HPDE6-E6E7 (cell line): Measurements from ENCODE around the gene KBTBD8.

ENCODE experiments used
- DNase-seq: peaks from one replicate; pipeline ENCODE4 v3.0.0; 2011; ENCODE audit warnings: missing footprints; ENCODE audit errors: extremely low spot score

KBTBD8 gene, protein sequence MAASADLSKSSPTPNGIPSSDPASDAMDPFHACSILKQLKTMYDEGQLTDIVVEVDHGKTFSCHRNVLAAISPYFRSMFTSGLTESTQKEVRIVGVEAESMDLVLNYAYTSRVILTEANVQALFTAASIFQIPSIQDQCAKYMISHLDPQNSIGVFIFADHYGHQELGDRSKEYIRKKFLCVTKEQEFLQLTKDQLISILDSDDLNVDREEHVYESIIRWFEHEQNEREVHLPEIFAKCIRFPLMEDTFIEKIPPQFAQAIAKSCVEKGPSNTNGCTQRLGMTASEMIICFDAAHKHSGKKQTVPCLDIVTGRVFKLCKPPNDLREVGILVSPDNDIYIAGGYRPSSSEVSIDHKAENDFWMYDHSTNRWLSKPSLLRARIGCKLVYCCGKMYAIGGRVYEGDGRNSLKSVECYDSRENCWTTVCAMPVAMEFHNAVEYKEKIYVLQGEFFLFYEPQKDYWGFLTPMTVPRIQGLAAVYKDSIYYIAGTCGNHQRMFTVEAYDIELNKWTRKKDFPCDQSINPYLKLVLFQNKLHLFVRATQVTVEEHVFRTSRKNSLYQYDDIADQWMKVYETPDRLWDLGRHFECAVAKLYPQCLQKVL

DNA sequence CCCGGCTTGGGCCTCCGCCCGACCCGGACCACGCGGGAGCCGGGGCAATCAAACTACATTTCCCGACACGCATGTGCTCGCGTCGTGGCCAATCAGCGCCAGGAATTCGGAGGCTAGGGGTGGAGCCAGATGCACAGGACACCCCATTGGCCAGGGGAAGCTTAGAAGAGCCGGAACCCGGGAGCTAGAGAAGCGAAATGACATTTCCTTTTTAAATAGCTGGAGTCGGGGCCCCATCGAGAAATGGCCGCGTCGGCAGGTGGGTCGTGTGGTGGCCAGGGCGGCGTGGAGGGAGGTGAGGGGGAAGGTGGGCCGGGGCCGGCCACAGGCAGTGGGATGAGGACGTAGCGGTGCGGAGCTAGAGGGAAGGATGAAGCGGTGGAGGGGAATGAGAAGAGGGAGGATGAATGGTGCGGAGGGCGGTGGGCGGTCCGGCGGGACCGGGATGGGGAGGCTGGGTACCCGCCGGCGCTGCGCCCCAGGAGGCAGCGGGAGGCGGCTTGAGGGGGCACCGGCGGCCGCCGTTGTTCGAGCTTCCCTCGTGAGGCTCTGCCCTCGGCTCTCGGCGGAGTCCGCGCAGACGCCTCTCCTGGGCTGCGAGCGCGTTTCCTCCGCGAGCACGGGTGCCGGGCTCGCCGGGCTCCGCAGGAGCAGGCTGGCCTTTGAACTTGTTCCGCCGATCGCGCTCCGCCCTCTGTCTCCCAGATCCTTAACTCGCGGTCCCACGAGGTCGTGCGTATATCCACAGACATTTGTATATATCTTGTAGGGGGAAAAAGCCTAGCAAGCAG lies at the start of gene KBTBD8:
TSS of gene KBTBD8 (plus strand) at position 195 of the 791 bp plus-strand sequence. CDS start at position 244, 49 bp downstream.
- DNase-seq: peak; percentile 73

DNA sequence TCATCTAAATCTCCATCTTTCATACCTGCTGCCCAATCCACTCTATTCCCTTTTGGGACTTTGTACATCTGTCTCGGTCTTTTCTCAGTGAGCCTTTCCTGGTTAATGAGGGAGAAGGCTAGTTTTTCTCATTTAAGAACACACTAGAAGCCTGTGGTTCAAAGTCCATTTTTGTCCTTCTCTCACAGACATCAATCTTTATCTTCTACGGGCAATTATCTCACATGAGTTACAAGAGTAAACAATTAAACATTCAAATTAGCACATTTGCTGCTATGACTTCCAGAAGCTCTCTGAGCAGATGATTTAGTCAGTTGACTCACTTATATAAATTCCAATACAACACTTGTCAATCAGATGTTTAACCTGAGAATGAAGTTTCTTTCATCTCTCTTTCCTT lies 49.3 kb upstream of the KBTBD8 start:
- DNase-seq: no peak

DNA sequence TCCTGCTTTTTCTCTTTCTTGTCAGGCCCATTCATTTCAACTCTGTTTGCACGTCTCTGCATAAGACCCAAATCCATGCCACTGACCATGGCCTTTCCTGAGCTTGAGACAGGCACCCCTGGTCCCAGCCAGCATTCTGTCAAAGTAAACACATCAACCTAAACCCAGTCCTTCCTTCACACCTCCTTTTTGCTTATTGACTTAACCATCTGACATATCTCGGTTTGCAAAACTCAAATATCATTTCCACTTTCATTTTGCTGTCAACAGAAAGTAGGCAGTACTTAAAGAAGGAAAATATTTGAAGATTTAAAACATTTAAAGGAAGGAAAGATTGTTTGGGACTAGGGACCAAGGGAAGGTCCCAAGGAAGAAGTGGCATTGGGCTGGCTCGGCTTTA lies 48.2 kb upstream of the KBTBD8 start:
- DNase-seq: no peak

DNA sequence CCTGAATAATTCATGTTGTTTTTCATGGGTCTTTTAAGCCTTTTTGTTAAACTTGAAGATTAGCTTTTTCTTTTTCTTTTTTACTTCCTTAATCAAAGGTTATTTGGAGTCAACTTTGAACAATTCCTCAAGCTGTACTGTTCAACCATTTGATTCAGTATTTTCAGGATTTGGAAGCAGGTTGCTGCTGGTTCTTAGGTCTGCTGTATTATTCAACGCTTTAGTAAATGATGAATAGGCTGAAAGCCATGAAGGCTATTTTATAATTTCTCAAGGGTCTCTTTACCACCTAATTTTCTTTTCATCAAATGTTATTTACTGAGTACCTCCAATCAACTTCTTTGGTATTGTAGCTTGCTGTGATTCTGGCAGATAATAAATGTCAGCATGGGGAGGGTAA lies 45.8 kb upstream of the KBTBD8 start:
- DNase-seq: no peak

DNA sequence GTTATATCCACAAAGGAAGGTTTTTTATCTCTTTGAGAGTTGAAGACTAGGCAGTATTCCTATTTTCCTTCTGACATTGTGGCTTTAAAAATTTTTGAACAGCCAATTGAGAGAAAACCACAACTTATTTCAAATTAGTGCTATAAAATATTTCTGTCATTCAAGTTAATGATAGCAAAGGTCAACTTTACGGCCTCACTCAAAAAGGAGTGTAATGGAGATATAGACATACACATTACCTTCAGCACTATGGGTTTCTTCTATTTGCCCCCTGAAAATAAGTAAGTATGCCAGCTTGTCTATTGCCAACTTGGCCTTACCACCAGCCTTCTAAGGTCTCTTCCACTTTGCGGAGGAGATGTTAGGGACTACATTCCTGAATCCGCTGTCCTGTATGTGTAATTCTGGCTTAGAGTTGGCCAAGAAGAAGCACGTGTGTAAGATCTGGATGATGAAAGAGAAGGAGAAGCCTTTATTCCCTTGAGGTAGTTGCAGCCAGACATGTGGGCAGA lies 44.1 kb upstream of the KBTBD8 start:
- DNase-seq: no peak

DNA sequence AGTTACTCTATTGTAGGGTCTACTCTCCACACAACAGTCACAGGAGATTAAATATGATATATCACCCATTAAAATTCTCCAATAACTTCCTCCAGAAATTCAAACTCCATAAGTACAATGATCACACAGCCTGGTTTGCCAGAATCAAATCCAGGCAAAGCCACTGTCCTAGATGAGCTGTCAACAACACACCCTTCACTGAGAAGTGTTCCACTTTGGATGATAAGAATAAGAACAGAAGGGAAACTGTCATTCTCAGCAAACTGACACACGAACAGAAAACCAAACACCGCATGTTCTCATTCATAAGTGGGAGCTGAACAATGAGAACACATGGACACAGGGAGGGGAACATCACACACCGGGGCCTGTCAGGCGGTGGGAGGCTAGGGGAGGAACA lies 41.4 kb upstream of the KBTBD8 start:
- DNase-seq: no peak

DNA sequence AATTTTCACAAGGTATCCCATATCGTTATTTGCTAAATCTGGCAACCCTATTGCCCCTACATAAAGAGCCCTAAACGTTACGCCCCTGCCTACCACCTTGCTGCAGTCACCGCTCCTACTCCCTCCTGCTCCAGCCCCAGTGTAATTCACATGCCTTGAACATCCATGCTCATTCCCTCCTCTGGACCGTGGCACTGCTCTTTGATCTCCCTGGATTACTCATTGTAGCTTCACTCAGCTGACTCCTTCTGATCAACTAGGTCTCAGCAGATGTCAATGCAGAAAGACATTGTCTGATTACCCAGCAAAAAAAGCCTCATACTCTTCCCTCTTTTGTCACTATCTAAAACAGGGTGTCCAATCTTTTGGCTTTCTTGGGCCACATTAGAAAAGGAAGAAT lies 40.7 kb upstream of the KBTBD8 start:
- no peak for DNase-seq

DNA sequence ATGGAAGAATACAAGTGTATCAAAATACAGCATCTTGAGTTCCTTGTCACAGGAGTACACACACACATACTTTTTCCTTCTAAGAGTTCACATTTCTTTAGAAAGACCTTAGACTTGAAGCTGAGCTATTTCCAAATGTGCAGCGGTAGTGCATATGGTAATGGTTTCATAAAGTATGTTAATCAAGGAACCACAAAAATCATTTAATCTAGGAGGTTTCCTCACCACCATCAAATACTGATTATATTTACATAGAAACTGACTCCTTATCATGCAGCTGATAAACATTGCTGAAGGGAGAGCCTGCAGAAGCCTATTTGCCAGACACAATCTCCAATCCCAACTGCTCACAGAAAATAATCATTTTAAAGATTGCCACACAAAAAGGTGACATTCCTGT lies 40.0 kb upstream of the KBTBD8 start:
- DNase-seq: no peak

DNA sequence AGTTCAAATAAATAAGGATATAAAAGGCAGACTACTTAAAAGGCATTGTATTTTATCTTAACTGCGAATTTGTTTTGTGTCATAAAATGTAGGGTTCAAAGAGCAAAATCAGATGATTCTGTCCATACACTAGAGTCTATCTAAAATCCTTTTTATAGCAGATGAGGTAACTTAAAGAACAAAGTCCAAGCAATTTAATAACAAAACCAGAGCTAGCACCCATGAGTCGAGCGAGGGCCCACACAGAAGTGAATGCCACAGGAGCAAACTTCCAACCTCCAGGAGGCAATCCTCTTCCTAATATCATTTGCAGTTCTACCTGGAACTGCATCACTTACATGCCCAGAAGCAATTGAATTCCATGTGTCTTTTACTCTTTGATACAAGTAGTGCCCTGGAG lies 35.4 kb upstream of the KBTBD8 start:
- no peak for DNase-seq

DNA sequence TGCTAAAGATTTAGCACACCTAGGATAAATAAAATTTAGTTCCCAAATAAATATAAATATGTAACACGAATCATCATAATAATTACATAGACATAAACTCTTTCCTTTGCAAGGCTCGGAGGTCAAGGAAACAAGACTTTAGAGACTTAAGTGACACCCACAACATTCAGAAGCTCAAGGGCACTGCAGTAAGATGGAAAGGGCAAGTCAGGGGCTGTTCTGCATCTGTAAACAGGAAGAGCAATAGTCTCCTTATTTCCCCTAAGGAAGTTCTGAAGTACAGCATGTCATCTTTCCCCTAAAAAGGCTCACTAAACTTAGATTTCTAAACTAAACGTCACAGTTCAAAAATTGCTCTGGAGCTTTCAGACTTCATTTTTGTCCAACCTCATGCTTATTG lies 26.9 kb upstream of the KBTBD8 start:
- DNase-seq: no peak

DNA sequence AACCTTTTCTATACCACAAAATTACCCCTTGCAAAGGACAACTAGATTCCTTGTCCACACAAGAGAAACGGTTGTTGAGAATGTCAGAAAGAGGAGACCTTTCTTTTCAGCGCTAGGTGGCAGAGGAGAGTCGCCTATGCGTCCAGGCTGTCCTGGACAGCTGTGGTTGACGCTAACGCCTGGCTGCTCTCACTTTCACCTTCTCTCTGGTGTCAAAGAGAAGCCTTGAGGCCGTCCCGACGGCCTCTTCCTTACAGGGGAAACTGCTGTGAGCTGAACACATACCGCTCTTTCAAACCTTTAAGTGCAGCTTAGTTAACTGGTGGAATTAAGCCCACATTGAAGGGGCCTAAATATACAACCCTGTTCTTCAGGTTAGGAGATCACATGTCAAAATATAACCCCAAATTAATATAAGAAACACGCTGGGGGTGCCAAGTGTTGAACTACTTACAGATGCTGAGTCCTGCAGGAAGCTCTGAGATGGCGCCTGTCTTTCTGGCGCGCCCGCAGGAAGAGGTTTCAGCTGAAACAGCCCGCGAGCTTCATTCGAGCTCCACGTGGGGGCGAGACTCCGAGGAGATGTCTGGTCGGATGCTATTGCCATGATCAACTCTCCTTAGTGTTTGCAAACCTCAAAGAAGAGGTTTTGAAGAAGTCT lies 26.1 kb upstream of the KBTBD8 start:
- DNase-seq: peak; percentile 36

DNA sequence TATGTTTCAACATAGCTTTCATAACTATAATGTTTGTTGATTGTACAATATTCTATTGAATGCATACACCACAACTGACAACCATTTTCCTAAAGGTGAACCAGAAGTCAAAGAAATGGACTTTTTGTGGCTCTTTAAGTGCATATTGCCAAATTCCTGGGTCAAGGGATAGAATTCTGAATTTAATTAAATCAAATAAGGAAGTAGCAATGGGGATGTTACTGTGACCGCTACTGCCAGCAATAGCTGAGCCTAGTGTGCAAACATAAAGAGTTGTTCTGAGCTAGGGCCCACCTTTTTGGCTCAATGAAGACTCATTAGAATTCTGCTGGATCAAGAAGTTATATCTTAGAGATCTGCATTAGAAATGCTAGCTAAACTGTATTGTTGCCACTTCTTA lies 17.3 kb upstream of the KBTBD8 start:
- no peak for DNase-seq

DNA sequence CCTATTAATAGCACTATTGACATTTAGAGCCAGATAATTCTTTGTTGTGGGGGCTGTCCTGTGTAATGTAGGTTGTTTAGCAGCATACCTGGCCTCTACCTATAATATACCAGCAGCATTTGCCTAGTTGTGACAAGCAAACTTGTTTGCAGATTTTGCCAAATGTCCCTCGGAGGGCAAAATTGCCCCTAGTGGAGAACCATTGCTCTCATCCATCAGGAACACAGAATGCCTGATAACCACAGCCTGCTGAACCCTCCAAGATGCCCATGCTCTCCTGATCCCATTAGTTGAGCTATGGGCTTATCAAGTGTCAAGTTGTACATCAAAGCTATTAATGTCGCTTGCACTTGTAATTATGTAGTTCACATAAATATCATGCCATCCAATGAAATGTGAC lies 15.0 kb upstream of the KBTBD8 start:
- DNase-seq: no peak

DNA sequence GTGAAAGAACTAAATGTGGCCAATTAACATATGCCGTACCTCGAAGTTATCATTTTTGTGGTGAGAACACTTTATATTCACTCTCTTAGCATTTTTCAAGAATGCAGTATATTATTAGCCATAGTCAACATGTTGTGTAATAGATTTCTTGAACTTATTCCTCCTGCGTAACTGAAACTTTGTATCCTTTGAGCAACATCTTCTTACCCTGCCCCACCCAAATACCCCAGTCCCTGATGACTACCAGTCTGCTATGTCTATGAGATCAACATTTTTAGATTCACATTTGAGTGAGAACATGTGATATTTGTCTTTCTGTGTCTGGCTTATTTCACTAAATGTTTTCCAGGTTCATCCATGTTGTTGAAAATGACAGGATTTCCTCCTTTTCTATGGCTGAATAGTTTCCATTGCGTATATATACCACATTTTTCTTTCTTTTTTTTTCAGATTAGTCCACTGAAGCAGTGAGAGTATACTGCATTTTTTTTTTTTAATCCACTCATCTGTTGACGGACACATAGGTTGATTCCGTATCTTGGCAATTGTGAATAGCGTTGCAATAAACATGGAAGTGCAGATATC lies 12.7 kb upstream of the KBTBD8 start:
- no peak for DNase-seq

DNA sequence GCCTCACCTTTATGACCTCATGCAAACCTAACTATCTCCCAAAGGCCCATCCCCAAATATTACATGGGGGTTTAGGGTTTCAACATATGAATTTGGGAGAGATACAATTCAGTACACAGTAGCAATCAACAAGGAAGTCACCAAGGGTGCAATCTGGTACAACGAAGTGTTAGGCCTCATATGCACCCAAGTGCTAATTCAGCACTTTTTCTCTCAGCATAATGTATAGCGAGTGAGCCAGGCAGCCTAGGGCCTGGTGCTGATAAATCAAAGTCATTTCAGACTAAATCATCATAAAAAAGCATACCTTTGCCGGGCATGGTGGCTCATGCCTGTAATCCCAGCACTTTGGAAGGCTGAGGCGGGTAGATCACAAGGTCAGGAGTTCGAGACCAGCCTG lies 11.7 kb upstream of the KBTBD8 start:
- DNase-seq: no peak

DNA sequence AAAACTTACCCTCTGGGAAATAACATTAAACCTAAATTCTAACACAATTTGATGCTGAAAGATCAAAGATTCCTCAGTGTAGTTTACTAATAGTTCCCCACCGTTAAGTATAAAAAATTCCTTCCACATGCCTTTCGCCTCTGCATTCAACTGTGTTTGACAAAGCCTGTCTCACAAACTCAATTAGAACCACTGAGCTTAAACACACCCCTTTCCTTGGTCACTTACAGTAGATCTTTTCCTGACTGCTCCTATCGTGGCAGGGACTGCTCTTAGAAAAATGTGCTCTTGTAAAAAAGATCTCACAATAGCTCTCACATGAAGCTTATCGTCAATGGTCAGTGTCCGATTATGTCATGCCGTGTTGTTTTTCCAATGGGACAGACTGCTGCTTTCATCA lies 8.9 kb upstream of the KBTBD8 start:
- no peak for DNase-seq

DNA sequence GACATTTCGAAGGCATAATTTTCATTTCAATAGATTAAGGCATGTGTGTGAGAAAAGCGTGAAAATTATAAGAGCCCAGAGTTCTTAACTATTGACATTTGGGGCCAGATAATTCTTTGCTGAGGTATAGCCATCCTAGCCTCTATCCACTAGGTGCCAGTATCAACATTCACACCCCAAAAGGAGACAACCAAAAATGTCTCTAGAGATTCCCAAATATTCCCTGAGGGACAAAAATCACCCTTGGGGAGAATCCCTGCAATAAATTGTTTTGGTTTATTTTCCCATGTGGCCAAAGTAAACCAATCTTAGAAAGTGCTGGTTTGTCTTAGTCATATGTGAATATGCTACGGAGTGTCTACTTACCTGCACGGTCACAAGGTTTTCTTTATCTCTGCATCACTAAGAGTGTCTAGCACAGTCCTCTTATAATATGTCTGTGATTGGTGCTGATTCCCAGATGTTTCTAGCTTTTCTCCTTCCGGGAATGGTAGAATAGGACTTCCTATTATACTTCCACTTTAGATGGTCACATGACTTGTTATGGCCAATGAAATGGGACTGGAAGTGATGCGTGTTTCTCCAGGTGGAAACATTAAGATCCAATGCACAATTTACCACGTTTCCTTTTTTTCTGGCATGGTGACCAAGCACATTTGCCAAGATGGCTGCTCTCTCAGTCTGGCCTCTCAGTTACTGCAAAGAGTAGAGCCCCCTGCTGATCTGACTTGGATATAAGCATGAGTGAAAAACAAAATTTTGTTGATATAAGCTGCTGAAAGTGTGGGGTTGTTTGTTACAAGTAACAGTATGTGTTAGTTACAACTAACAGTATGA lies 8.0 kb upstream of the KBTBD8 start:
- no peak for DNase-seq

DNA sequence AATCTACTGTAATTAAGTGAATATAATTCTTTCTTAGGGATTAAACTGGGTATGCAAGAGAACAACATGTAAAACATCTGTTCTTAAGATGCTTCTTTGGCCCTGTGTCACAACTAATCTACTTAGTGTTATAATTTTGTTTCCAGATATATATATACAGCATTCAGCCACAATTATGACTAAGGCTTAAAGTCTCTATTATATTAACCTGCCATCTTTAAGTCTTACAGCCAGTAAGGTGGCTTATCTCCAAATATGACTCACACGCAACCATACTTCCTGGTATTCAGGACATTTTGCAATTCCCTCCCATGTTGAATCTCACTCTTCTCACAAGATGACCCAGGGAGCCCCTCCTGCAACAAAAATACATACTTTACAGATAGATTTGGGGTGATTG lies 6.6 kb upstream of the KBTBD8 start:
- DNase-seq: peak; percentile 11

DNA sequence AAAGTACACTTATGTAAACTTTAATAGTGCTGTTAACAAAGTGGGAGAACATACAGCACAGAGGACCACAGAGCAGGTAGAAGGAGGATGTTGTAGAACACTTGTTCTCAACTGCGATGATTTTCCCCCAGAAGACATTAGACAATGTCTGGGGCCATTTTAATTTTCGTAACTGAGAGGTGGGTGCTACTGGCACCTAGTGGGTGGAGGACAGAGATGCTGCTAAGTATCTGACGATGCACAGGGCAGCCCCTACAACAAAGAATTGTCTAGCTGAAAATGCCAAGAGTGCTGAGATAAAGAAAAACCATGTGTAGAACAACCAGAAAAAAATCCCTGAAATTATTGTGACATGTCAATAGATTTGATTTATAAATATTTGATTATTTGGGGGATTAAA lies 5.0 kb upstream of the KBTBD8 start:
- no peak for DNase-seq

DNA sequence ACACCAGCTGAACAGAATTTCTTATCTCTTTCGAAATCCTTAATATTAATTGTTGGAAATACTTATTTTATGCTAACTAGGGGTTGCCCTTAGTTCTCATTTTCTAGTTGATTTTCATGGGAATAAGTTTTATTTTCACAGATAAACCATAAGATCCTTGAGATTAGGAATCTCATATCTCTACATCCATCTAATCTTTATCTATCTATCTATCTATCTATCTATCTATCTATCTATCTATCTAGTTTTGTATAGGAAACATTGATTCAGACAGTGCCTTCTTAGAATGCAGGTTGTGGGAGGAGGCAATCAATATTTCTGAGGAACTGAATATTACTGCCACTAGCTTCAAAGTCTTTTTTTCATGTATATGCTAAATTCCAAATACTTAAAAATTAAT lies 3.5 kb upstream of the KBTBD8 start:
- DNase-seq: no peak

DNA sequence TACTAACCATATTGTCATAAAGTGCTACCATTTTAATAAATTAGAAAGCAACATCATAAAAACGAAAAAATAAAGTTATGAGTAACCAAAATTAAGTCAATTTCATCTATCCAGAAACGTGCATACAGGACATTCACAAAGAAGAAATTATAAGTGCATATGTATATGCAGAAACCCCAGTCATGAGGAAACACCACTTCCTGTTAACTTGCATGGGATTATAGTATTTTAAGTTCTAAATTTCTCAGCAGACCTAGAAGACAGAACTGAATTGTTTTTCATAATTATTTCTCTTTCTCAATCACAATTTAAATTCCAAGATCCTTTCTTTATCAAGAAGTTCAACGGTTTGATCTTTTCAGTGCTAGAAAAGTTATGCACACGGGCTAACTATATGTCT lies 1.4 kb upstream of the KBTBD8 start:
- no peak for DNase-seq
